Measurements from ENCODE around the gene TNFAIP2.

DNA sequence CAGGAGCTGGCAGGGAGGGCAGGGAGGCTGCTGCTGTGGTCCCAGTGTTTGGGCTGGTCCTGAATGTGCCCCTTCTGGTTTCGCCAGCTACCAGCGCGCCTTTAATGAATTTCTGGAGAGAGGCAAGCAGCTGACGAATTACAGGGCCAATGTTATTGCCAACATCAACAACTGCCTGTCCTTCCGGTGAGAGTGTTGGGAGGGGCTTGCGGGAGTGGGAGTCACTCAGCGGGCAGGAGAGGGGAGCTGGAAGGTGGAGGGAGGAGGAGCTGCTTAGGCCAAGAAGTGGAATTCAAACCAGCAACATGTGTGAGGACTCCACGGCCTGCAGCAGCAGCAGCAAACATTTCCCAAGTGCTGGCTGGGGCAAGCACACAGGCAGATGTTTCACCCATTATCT is 7.7 kb downstream of the TNFAIP2 start:
- TF ChIP-seq CTCF (conservative IDR thresholded peaks at IDR 0.05; ENCODE audit: low read depth, low read length) (no peak), EZH2 (IDR thresholded peaks at IDR 0.05; ENCODE audit: low read length, unreplicated experiment) (no peak), EZH2phosphoT487 (IDR thresholded peaks at IDR 0.05; ENCODE audit: borderline replicate concordance, low read length) (no peak)

All from PC-3 (cell line).